Karpas-422 (cell line): ENCODE measurements around the gene MDH2. TPM values are rescaled to one million over a fixed set of nuclear protein-coding genes. Genes with fewer than 3 reads are reported as not detected.
"Not testable (repeated sequence)": the region's sequence is repeated elsewhere in the genome, so short reads cannot be mapped to it uniquely, and the experiment has no call there.

Experiments used
- DNase-seq: peaks from one replicate; pipeline ENCODE4 v3.0.0-alpha.2; 2015
- H2AFZ ChIP-seq: fragments of 200-600 bp; sonication (generic); 2 replicates; pipeline ENCODE4 v1.6.1; 2014; ENCODE audit warnings: antibody characterized with exemption, low read length, mixed read lengths
- H3K27ac ChIP-seq: fragments of 200-600 bp; sonication (generic); 2 replicates; pipeline ENCODE4 v1.5.1; 2014; ENCODE audit warnings: mild to moderate bottlenecking, low read length, moderate library complexity
- H3K27me3 ChIP-seq: fragments of 200-600 bp; sonication (generic); 2 replicates; pipeline ENCODE4 v1.6.1; 2014; ENCODE audit warnings: low read length, mixed read lengths
- H3K36me3 ChIP-seq: fragments of 200-600 bp; sonication (generic); 2 replicates; pipeline ENCODE4 v1.6.1; 2014; ENCODE audit warnings: low read length, mixed read lengths; ENCODE audit not compliant: insufficient read depth
- H3K4me1 ChIP-seq: fragments of 200-600 bp; sonication (generic); 2 replicates; pipeline ENCODE4 v1.6.1; 2014; ENCODE audit warnings: mild to moderate bottlenecking, low read length, mixed read lengths
- H3K4me2 ChIP-seq: fragments of 200-600 bp; sonication (generic); 2 replicates; pipeline ENCODE4 v1.6.1; 2014; ENCODE audit warnings: low read length, low read depth, mild to moderate bottlenecking; ENCODE audit not compliant: poor library complexity, severe bottlenecking
- H3K4me3 ChIP-seq: fragments of 200-600 bp; sonication (generic); 2 replicates; pipeline ENCODE4 v1.5.1; 2014; ENCODE audit warnings: mild to moderate bottlenecking, antibody characterized with exemption, low read length, mixed read lengths
- H3K79me2 ChIP-seq: fragments of 200-600 bp; sonication (generic); 2 replicates; pipeline ENCODE4 v1.6.1; 2014; ENCODE audit warnings: mild to moderate bottlenecking, low read length, mixed read lengths
- H3K9ac ChIP-seq: fragments of 200-600 bp; sonication (generic); 2 replicates; pipeline ENCODE4 v1.6.0; 2014; ENCODE audit warnings: low read length
- H3K9me2 ChIP-seq: fragments of 200-600 bp; sonication (generic), shearing (Covaris generic); replicated peaks from 2 replicates; pipeline ENCODE4 v1.6.0; 2014; ENCODE audit warnings: mild to moderate bottlenecking, low read length, moderate library complexity; ENCODE audit not compliant: insufficient read depth
- H3K9me3 ChIP-seq: fragments of 300-700, 200-600 bp; sonication (generic); 2 replicates; pipeline ENCODE4 v1.6.1; 2014; ENCODE audit warnings: low read length, mixed read lengths
- H4K20me1 ChIP-seq: fragments of 200-600 bp; sonication (generic); 2 replicates; pipeline ENCODE4 v1.6.1; 2014; ENCODE audit warnings: mild to moderate bottlenecking, antibody characterized with exemption, low read length, low read depth; ENCODE audit not compliant: insufficient read depth
- total RNA-seq: library from RNA; depleted of rRNA; stranded (reverse); fragments of >200 nt; shearing (Covaris generic); gene quantifications from 2 replicates; pipeline ENCODE4 v1.2.3, GENCODE V29; 2014; ENCODE audit warnings: low replicate concordance

Gene MDH2
- total RNA-seq, 1 experiment from 2014 or later, result 142 TPM

DNA sequence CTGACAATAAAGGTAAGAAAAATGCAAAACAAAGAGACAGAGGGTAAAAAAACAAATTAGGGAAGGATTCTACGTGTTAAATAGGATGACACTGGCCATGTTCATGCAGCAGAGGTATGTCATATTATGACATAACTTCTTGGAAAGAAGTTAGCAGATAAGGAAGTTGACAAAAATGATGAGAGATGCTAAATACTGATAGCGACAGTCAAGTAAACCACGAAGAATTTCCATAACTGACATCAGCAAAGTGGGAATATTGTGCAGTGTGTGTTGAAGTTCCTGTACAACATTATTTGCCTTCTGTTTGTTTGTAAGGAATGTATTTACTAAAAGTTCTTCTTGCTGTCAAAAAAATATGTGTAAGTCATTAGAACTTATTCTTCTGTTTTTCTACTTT is 29.5 kb downstream of the MDH2 start:
- H4K20me1 ChIP-seq, result no peaks in the 10 kb centered on the region
- no peaks in the 10 kb centered on the region for H3K4me1 ChIP-seq
- no peaks in the 10 kb centered on the region for H3K9me2 ChIP-seq
- H3K27me3 ChIP-seq, result no peaks in the 10 kb centered on the region
- no peaks in the 10 kb centered on the region for H3K79me2 ChIP-seq
- no peak for DNase-seq
- no peaks in the 10 kb centered on the region for H3K9me3 ChIP-seq
- no peaks in the 10 kb centered on the region for H3K36me3 ChIP-seq
- H3K4me2 ChIP-seq, result no peak overlapping the region
- H3K9ac ChIP-seq, result no peak overlapping the region
- H2AFZ ChIP-seq, result no peak overlapping the region
- no peak overlapping the region for H3K27ac ChIP-seq
- no peak overlapping the region for H3K4me3 ChIP-seq

DNA sequence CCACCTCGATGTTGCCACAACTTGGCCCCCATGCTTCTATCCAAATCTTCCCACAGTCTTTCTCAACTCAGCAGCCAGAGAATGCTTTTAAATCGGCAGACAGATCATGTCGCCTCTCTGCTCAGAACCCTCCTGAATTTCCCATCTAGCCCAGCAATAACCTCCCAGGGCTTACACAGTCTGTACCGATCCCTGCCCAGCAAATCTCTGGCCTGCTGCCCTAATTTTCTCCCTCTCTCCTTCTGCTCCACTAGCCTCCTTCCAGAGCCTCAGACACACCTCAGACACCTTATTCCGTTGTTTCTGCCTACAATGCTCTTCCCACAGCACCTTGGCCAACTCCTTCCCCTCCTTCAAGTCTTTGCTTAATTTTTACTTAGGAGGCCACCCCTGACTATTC is 32.3 kb downstream of the MDH2 start:
- no peak for DNase-seq
- no peak overlapping the region for H3K9ac ChIP-seq

DNA sequence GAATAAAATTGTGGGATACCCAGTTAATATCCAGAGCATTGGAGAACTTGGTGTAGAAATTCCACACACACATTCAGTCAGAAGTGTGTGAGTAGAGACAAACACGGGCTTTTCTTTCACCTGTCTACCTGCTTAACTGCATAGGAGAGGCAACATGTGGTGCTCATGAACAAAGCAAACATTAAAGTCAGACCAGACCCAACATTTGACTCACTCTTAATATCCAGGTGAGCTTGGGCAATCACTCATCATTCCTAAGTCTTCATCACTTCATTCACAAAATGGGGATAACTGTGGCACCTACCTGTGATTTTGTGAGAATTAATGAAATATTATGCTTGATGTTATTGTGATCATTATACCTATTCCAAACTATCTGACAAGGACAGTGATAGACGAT is 36.2 kb downstream of the MDH2 start:
- H3K27me3 ChIP-seq, H3K9me3 ChIP-seq, H3K27ac ChIP-seq, H3K9ac ChIP-seq, H3K4me2 ChIP-seq, DNase-seq, H3K4me1 ChIP-seq, H3K4me3 ChIP-seq, H2AFZ ChIP-seq, H3K36me3 ChIP-seq, H3K9me2 ChIP-seq, H4K20me1 ChIP-seq, H3K79me2 ChIP-seq: not testable (repeated sequence)

More for the DNA sequence above, 32.3 kb downstream of the MDH2 start:
- Histone ChIP-seq H3K27me3 (no peaks in the 10 kb centered on the region), H3K4me2 (no peak overlapping the region), H3K79me2 (no peaks in the 10 kb centered on the region), H3K36me3 (no peaks in the 10 kb centered on the region), H2AFZ (no peak overlapping the region), H3K9me2 (no peaks in the 10 kb centered on the region), H4K20me1 (no peaks in the 10 kb centered on the region), H3K4me3 (no peak overlapping the region), H3K9me3 (no peaks in the 10 kb centered on the region), H3K27ac (no peak overlapping the region), H3K4me1 (no peaks in the 10 kb centered on the region)

DNA sequence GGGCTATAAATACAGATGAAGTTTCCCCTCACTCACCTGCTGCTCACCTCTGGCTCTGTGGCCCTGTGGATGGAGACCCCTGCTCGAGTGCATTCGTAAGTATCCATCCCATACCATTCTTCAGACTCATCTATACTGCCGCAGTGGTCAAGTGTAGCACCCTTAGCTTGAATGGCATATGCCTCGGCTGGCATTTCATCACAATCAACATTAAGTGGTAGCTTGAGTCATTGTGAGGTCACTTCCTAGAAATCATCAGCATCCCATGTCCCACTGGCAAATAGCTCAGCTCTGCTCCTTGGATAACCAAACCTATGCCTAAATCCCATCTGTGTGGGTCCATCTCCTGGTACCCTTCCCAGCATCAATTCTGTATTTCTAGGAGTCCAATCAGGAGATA is 38.2 kb downstream of the MDH2 start:
- Histone ChIP-seq H3K9me3 (no peaks in the 10 kb centered on the region), H3K9me2 (no peaks in the 10 kb centered on the region)

DNA sequence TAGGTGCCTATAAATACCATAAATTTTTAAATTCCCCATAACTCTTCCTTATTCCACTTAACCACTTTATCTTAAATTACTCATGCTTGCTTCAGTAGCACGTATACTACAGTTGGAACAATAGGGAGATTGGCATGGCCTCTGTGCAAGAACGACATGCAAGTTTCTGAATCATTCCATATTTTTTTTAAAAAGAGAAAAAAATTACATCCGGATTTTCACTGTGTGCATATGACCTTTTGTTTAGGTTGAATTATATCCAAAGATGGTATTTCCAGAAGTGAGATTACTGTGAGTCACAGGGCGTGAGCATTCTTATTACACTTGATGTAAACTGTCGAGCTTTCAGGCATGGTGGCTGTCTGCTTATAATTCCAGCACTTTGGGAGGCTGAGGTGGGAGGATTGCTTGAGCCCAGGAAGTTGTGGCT is 39.5 kb downstream of the MDH2 start:
- not testable (repeated sequence) for H3K9ac ChIP-seq, H2AFZ ChIP-seq, H3K4me2 ChIP-seq, H3K4me1 ChIP-seq, H3K9me3 ChIP-seq, H3K36me3 ChIP-seq, H4K20me1 ChIP-seq, H3K27ac ChIP-seq, H3K27me3 ChIP-seq, H3K79me2 ChIP-seq, DNase-seq, H3K4me3 ChIP-seq, H3K9me2 ChIP-seq

More for the DNA sequence above, 38.2 kb downstream of the MDH2 start:
- H3K36me3 ChIP-seq, result no peaks in the 10 kb centered on the region
- no peak overlapping the region for H2AFZ ChIP-seq
- no peak overlapping the region for H3K9ac ChIP-seq
- H3K4me2 ChIP-seq, result no peak overlapping the region
- H3K27ac ChIP-seq, result no peak overlapping the region
- H4K20me1 ChIP-seq, result no peaks in the 10 kb centered on the region
- H3K4me3 ChIP-seq, result no peak overlapping the region
- no peak for DNase-seq
- no peaks in the 10 kb centered on the region for H3K79me2 ChIP-seq
- H3K27me3 ChIP-seq, result no peaks in the 10 kb centered on the region
- H3K4me1 ChIP-seq, result no peaks in the 10 kb centered on the region

GRCh38 chr7:76089865-76090475 is 42.1 kb downstream of the MDH2 start:
- DNase-seq, result no peak
- H4K20me1 ChIP-seq, result no peaks in the 10 kb centered on the region
- H3K36me3 ChIP-seq, result no peaks in the 10 kb centered on the region
- no peak overlapping the region for H2AFZ ChIP-seq
- H3K4me3 ChIP-seq, result no peak overlapping the region
- no peak overlapping the region for H3K4me2 ChIP-seq
- no peaks in the 10 kb centered on the region for H3K79me2 ChIP-seq
- no peaks in the 10 kb centered on the region for H3K9me3 ChIP-seq
- H3K9ac ChIP-seq, result no peak overlapping the region
- H3K9me2 ChIP-seq, result no peaks in the 10 kb centered on the region
- no peak overlapping the region for H3K27ac ChIP-seq
- H3K4me1 ChIP-seq, result no peaks in the 10 kb centered on the region
- no peaks in the 10 kb centered on the region for H3K27me3 ChIP-seq

GRCh38 chr7:76091506-76091905 is 43.6 kb downstream of the MDH2 start:
- no peaks in the 10 kb centered on the region for H3K9me2 ChIP-seq
- H3K4me1 ChIP-seq, result no peaks in the 10 kb centered on the region
- DNase-seq, result no peak
- H3K27ac ChIP-seq, result no peak overlapping the region
- H4K20me1 ChIP-seq, result no peaks in the 10 kb centered on the region
- no peaks in the 10 kb centered on the region for H3K36me3 ChIP-seq
- no peaks in the 10 kb centered on the region for H3K27me3 ChIP-seq
- no peak overlapping the region for H3K4me3 ChIP-seq
- no peak overlapping the region for H2AFZ ChIP-seq
- H3K9ac ChIP-seq, result no peak overlapping the region
- H3K4me2 ChIP-seq, result no peak overlapping the region
- no peaks in the 10 kb centered on the region for H3K9me3 ChIP-seq
- H3K79me2 ChIP-seq, result no peaks in the 10 kb centered on the region

GRCh38 chr7:76093531-76093930 is 45.6 kb downstream of the MDH2 start:
- not testable (repeated sequence) for H3K79me2 ChIP-seq, DNase-seq, H3K9ac ChIP-seq, H3K27ac ChIP-seq, H3K27me3 ChIP-seq, H3K36me3 ChIP-seq, H4K20me1 ChIP-seq, H3K9me2 ChIP-seq, H3K4me2 ChIP-seq, H2AFZ ChIP-seq, H3K4me1 ChIP-seq, H3K4me3 ChIP-seq, H3K9me3 ChIP-seq

- H3K9ac ChIP-seq, H3K4me3 ChIP-seq, H3K4me2 ChIP-seq, H3K9me3 ChIP-seq, H3K27me3 ChIP-seq, H3K36me3 ChIP-seq, H2AFZ ChIP-seq, DNase-seq, H3K27ac ChIP-seq, H4K20me1 ChIP-seq, H3K79me2 ChIP-seq, H3K4me1 ChIP-seq, H3K9me2 ChIP-seq: not testable (repeated sequence)
These were observed 46.4 kb downstream of the MDH2 start for GRCh38 chr7:76094326-76094725.
